Left forelimb (tissue), 1 donor: Measurements from ENCODE around the gene ARHGEF18.

Experiments used
- DNase-seq: peaks from one replicate; pipeline ENCODE4 v3.0.0-alpha.2; 2018; ENCODE audit warnings: low spot score

Gene ARHGEF18

DNA sequence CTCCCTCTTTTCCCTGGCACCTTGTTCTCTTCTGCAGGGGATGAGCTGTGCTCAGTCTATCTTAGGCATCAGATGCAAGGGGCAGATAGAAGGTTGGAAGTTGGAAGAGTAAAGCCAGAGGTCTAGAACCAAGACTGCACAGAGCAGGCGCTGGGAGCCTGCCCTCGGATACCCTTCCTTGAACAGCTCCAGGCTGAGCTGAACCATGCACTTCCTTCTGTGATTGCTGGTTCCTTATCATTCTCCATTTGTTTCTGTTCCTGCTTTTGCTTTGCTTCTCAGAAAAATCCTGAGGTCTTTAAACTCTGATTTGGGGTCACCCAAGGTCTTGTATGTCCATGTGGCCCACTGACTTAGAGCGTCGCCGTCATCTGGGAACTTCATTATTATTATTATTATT, 36.3 kb downstream of the ARHGEF18 start:
- DNase-seq: no peak

DNA sequence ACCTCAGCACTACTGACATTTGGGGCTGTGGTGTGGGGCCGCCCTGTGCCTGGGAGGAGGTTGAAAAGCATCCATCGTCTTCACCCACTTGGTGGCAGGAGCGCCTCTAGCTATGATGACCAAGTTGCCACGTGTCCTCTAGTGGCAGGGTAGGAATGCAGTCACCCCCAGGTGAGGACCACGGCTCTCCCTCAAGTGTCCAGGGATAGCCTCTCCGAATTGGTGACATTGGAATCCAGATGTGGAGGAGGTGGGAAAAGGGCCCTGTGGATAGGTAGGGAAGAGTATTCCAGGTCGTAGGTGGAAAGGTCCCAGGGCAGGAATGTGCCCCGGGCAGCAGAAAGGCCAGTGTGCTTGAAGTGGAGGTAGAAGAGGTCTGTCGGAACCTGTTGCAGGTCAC, 37.6 kb downstream of the ARHGEF18 start:
- DNase-seq: no peak

- no peak for DNase-seq
Measured at GRCh38 chr19:7386769-7387168, 38.0 kb downstream of the ARHGEF18 start.

DNA sequence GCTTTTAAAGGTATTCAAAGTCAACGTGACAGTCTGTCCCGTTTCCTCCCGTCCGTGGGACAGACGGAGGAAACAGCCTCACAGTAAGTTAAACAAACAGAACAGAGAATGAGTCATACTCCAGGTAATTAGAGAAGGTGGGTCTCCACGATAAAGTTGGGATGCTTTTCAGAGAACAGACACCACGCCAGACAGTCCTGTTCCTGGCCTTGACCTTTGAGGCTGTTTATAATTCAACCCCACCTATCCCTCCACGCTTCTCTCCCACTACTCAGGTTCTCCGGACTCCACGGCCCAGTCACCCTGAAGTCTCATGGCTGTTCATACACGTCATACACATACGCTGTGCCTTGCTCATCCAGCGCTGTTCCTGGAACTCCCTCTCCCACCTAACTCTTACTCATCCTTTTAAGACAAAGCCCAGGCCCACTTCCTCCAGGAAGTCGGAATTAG, 42.5 kb downstream of the ARHGEF18 start:
- DNase-seq: no peak

DNA sequence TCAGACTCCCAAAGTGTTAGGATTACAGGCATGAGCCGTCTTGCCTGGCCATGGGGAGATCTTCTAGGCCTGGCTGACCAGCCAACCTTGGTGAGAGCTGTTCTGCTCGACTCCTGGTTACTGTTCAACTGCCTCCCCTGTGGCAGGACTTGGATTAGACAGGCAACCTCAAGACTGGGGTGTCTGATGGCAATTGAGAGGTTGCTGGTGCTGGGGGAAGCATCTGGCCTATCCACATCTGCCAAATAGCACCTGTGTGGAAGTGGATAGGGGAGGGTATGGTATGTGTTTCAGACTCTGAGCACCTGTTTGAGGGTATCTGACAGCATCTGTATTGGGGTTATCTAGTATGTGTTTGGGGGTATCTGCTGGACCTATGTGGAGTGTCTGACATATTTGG, 44.7 kb downstream of the ARHGEF18 start:
- DNase-seq: no peak

- DNase-seq: no peak
Measured at GRCh38 chr19:7393939-7394730, 45.4 kb downstream of the ARHGEF18 start.

DNA sequence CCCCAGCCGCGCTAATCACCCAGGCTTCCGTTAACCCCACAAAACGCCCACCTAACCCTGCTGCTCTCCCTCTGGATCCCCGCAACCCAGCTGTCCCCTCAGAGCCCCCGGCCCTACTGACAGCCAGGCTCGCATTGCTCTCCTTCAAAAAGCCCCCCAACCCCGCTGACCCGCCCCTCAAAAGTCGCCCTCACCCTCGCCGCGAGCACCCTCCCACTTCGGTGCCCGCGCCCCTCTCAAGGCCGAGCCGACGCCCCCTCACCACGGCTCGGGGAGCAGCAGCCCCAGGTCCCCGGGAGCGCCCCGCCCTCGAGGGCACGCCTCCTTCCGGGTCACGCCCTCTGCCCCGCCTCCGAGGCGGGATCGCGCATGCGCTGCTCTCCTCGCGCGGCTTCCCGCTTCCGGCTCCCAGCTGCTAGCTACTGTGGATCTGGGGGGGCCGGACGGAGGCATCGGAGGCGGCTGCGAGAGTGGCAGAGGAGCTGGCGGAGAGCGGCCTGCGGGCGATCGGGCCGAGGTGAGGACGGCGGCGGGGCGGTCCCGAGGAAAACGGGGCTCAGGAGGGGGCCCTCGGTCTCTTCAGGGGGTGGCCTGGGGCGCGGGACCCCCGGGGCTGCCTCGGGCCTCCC, 46.1 kb downstream of the ARHGEF18 start:
- DNase-seq: peak; percentile 97

- DNase-seq: no peak
Measured at GRCh38 chr19:7395360-7396066, 46.8 kb downstream of the ARHGEF18 start.

DNA sequence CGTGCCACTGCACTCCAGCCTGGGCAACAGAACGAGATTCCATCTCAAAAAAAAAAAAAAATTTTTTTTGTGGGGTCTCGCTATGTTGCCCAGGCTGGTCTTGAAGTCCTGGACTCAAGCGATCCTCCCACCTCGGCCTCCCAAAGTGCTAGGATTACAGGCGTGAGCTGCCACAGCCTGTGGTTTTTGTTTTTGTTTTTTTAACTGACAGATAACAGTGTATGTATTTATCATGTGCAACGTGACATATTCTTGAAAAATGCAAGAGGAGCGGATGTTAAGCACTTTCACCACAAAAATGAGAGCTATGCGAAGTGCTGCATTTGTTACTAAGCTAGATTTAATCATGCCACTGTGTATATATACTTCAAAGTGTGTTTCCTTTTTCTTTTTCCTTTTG, 49.0 kb downstream of the ARHGEF18 start:
- DNase-seq: no peak
